Esophagus (tissue), 2 donors: Measurements from ENCODE around the gene TPO. TPM values are rescaled to one million over a fixed set of nuclear protein-coding genes. Genes with fewer than 3 reads are reported as not detected.
"Not testable (repeated sequence)": the region's sequence is repeated elsewhere in the genome, so short reads cannot be mapped to it uniquely, and the experiment has no call there.

ENCODE experiments used
- H3K27ac ChIP-seq, 2 donors: one replicate each; pipeline ENCODE4 v1.5.1; 2013; ENCODE audit warnings: low read depth in 2 of 2, mild to moderate bottlenecking in 2 of 2, inconsistent platforms in 1 of 2, low read length in 1 of 2, moderate library complexity in 1 of 2
- H3K27me3 ChIP-seq, 2 donors: one replicate each; pipeline ENCODE4 v1.6.1; 2013; ENCODE audit warnings: low read length in 2 of 2, control low read depth in 1 of 2, mild to moderate bottlenecking in 1 of 2; ENCODE audit not compliant: insufficient read depth in 2 of 2, control insufficient read depth in 1 of 2
- H3K36me3 ChIP-seq, 2 donors: one replicate each; pipeline ENCODE4 v1.6.1; 2013; ENCODE audit warnings: low read length in 1 of 2; ENCODE audit not compliant: control insufficient read depth in 2 of 2, insufficient read depth in 2 of 2
- H3K4me1 ChIP-seq, 2 donors: one replicate each; pipeline ENCODE4 v1.6.1; 2013; ENCODE audit warnings: low read length in 1 of 2; ENCODE audit not compliant: control insufficient read depth in 2 of 2, insufficient read depth in 2 of 2
- H3K4me3 ChIP-seq, 2 donors: one replicate each; pipeline ENCODE4 v1.5.1; 2013; ENCODE audit warnings: low read length in 2 of 2, mild to moderate bottlenecking in 2 of 2, low read depth in 1 of 2, moderate library complexity in 1 of 2
- H3K9me3 ChIP-seq, 2 donors: one replicate each; pipeline ENCODE4 v1.6.1; 2013; ENCODE audit warnings: mild to moderate bottlenecking in 2 of 2, low read depth in 1 of 2, low read length in 1 of 2, moderate library complexity in 1 of 2; ENCODE audit not compliant: control insufficient read depth in 2 of 2, insufficient read depth in 1 of 2
- WGBS, 2 donors: extraction: QIAGEN DNeasy Blood & Tissue Kit; methylation state at CpG; one replicate each; pipeline ENCODE4 v1.1.7; 2013; 5-methylcytosine and 5-hydroxymethylcytosine counted together
- polyA plus RNA-seq, 2 donors: library from polyadenylated mRNA; stranded (reverse); fragments of 200-250 nt; gene quantifications; one replicate each; pipeline ENCODE4 v1.2.3, GENCODE V29; 2013
- donor health status: healthy with polysubstance abuse.
- donor health status: Bipolar disorder and iron deficiency.

TPO gene
- polyA plus RNA-seq, 2 donors, result 1.3 to 1.5 TPM

DNA sequence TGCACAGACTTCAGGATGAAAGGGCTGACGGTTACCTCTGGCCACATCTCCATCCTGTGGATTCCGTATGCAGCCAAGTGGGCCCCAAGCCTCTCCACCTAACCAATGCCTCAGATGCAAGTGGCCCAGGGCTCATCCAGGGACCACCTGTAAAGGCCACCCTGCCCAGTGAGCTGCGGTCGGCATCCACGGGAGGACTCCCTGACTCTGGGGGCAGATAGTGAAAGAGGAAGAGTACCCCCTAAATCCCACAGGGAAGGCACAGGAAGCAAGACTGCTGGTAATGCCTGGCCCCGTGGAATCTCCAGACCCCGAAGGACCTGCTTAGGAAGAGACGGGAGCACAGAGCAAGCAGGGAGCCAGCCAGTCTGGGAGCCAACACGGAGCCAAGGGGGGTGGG lies 11.2 kb upstream of the TPO start:
- Histone ChIP-seq H3K9me3 (peaks cover 0 to 2% of the 10 kb centered on the region in 2 donors), H3K27ac (no peak overlapping the region), H3K4me3 (no peak overlapping the region), H3K4me1 (no peaks in the 10 kb centered on the region), H3K36me3 (no peaks in the 10 kb centered on the region), H3K27me3 (no peaks in the 10 kb centered on the region)
- WGBS, 2 donors, result 85 to 90% methylated on average over 9 of the region's 9 CpGs

DNA sequence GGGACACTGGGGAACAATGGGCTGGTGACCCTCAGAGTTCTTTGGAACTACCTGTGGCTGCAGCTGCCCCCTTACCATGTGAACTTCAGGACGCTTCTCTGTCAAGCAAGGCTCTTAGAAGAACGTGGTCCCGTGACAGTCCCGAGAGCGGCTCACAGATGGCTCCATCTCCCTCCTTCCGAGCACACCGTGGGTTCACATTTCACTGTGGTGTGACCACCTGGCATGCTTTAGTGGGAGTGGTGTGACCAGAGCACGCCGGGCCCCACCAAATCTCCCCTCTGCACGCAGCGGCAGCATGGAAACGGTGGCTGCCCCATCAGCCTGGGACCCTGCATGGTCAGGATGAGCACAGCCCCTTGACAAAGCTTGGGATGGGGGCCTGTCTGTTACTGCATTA lies 9.7 kb upstream of the TPO start:
- H3K36me3 ChIP-seq, result no peaks in the 10 kb centered on the region

DNA sequence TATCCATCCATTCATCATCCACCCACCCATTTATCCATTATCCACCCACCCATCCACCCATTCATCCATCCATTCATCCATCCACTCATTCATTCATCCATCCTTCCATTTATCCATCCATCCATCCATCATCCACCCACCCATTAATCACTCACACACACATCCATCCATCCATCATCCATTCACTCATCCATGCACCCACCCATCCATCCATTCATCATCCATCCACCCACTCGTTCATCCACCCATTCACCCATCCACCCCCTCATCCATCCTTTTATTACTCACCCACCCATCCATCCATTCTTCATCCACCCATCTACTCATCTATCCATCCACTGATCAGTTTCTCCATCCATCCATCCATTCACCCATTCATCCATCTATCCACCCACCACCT lies 8.1 kb upstream of the TPO start:
- Histone ChIP-seq H3K27me3 (no peaks in the 10 kb centered on the region), H3K27ac (no peak overlapping the region), H3K36me3 (no peaks in the 10 kb centered on the region), H3K9me3 (peaks cover 0 to 2% of the 10 kb centered on the region in 2 donors), H3K4me1 (no peaks in the 10 kb centered on the region), H3K4me3 (no peak overlapping the region)
- 67 to 83% methylated on average over 1 of the region's 1 CpG for WGBS, 2 donors

More for the DNA sequence above, 9.7 kb upstream of the TPO start:
- no peaks in the 10 kb centered on the region for H3K4me1 ChIP-seq
- no peaks in the 10 kb centered on the region for H3K27me3 ChIP-seq
- H3K4me3 ChIP-seq, result no peak overlapping the region
- WGBS, 2 donors, result 92 to 95% methylated on average over 12 of the region's 12 CpGs
- H3K9me3 ChIP-seq, result peaks cover 0 to 2% of the 10 kb centered on the region in 2 donors
- H3K27ac ChIP-seq, result no peak overlapping the region

DNA sequence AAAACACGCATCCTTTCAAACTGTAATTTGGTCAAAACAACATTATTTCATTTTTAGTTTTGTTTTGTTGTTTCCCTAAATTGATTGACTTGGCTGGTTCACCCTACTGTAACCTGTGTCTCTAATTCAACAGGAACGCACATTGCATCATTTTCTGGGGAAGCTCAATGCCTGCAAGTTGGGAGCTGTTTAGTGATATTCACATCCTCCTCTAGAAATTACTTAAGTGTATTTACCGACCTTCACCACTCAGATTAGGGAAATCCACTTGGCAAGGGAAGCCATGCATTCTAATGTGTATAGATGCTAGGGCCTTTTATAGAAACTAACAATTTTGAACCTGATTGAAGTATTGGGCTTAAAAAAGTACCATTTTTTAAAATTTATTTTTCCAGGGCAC lies 7.3 kb upstream of the TPO start:
- H3K9me3 ChIP-seq, result peaks cover 0 to 2% of the 10 kb centered on the region in 2 donors
- no peaks in the 10 kb centered on the region for H3K36me3 ChIP-seq
- WGBS, 2 donors, result 46 to 53% methylated on average over 3 of the region's 3 CpGs
- no peaks in the 10 kb centered on the region for H3K27me3 ChIP-seq
- no peak overlapping the region for H3K4me3 ChIP-seq
- no peaks in the 10 kb centered on the region for H3K4me1 ChIP-seq
- no peak overlapping the region for H3K27ac ChIP-seq

DNA sequence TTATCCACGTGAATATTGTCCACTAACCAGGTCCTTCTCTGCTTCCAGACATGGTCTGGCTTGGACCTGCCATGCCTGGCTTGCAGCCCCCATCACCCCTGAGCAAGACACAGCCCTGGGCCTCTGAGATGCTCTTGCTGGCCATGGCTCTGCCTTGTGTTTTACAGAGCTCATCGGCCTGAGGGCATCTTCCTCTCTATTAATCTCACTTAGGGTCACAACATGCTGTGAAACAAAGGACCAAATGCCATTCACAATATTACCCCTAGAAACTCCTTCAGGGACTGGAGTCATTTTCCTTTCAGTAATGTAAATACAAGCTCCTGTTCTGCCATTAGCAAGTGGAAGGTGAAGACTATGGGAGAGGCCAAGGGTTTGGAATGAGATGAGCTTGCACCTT lies 6.8 kb upstream of the TPO start:
- WGBS, 2 donors, result 69 to 74% methylated on average over 2 of the region's 2 CpGs
- no peaks in the 10 kb centered on the region for H3K36me3 ChIP-seq
- H3K27ac ChIP-seq, result no peak overlapping the region
- no peaks in the 10 kb centered on the region for H3K27me3 ChIP-seq
- H3K9me3 ChIP-seq, result peaks cover 0 to 2% of the 10 kb centered on the region in 2 donors
- no peaks in the 10 kb centered on the region for H3K4me1 ChIP-seq
- H3K4me3 ChIP-seq, result no peak overlapping the region

DNA sequence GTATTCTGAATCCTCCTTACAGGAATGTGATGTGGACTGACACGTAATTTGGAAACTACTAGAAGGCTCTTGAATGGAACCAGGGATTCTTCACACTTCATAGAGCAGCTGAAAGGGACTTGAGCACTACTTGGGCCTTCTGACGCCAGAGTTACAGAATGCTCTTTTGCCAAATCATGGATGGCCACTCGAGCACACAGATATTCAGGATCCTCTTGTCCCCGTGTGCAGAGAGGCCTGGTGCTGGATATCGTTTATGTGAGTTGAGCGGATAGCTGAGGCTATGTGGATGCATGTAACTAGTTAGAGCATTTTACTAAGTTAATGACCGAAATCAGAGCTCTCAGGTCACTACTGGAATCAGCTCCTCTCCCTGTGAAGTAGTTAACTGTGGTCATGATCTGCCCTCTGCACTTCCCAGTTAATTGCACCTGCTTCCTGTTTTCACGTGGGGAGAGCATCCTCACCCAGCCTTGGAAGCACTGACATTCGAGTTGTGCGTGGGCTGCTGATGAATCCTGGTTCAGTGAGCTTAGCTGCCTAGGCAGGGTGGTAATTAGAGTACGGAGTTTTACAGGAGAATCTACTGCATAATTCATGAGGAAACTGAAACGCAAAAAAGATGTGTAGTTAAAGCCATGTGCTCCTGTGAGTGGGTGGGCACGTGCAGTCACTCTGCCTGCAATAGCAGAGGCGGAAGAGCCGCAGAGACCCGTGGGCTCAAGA lies 5.2 kb upstream of the TPO start:
- 80% methylated on average over 16 of the region's 16 CpGs for WGBS, 2 donors

DNA sequence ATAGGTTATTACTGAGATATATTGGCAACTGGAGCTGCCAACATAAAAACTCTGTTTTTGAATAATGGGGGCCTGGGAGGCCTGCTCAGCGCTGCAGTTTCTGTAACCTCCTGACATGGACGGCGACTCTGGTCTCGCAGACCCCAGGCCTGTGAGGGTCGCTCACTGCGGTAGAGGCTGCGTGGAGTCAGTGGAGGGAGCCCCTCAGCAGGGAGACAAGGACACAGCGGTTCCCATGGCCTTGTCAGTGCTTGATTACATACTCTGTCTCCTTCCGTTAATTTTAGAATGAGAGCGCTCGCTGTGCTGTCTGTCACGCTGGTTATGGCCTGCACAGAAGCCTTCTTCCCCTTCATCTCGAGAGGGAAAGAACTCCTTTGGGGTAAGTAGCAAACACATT lies 858 bp downstream of the TPO start:
- Histone ChIP-seq H3K4me1 (no peaks in the 10 kb centered on the region), H3K36me3 (no peaks in the 10 kb centered on the region), H3K9me3 (no peaks in the 10 kb centered on the region), H3K4me3 (no peak overlapping the region), H3K27ac (no peak overlapping the region), H3K27me3 (no peaks in the 10 kb centered on the region)
- 82 to 89% methylated on average over 13 of the region's 13 CpGs for WGBS, 2 donors

More for the DNA sequence above, 5.2 kb upstream of the TPO start:
- Histone ChIP-seq H3K27me3 (no peaks in the 10 kb centered on the region), H3K9me3 (peaks cover 0 to under 1% of the 10 kb centered on the region in 2 donors), H3K4me3 (no peak overlapping the region), H3K4me1 (no peaks in the 10 kb centered on the region), H3K27ac (no peak overlapping the region), H3K36me3 (no peaks in the 10 kb centered on the region)

DNA sequence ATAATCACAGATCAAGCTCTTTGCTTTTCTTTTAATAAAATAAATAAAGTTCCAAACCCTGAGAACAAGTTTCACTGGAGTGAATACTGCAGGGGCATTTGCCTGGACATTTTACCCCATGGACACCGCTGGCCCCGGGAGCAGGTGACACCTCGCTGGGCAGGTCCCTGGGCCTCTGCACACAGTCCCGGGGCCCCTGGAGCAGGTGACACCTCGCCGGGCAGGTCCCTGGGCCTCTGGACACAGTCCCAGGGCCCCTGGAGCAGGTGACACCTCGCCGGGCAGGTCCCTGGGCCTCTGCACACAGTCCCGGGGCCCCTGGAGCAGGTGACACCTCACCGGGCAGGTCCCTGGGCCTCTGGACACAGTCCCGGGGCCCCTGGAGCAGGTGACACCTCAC lies 1.6 kb downstream of the TPO start:
- not testable (repeated sequence) for H3K36me3 ChIP-seq, H3K9me3 ChIP-seq, H3K27ac ChIP-seq, H3K27me3 ChIP-seq, H3K4me1 ChIP-seq, H3K4me3 ChIP-seq
- 77 to 80% methylated on average over 11 of the region's 11 CpGs for WGBS, 2 donors

DNA sequence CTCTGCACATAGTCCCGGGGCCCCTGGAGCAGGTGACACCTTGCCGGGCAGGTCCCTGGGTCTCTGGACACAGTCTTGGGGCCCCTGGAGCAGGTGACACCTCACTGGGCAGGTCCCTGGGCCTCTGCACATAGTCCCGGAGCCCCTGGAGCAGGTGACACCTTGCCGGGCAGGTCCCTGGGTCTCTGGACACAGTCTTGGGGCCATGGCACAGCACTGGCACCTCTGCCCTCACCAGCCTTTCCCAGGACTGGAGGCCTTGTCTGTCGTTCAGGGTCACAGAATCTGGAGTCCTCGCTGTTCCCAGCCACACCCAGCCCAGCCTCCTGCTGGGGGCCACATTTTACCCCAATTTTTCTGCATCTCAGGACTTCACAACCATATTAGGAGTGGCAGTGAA lies 2.2 kb downstream of the TPO start:
- Histone ChIP-seq H3K4me1 (no peaks in the 10 kb centered on the region), H3K27ac (no peak overlapping the region), H3K36me3 (no peaks in the 10 kb centered on the region), H3K4me3 (no peak overlapping the region), H3K9me3 (no peaks in the 10 kb centered on the region), H3K27me3 (no peaks in the 10 kb centered on the region)
- 72 to 86% methylated on average over 4 to 6 of the region's 6 CpGs for WGBS, 2 donors

DNA sequence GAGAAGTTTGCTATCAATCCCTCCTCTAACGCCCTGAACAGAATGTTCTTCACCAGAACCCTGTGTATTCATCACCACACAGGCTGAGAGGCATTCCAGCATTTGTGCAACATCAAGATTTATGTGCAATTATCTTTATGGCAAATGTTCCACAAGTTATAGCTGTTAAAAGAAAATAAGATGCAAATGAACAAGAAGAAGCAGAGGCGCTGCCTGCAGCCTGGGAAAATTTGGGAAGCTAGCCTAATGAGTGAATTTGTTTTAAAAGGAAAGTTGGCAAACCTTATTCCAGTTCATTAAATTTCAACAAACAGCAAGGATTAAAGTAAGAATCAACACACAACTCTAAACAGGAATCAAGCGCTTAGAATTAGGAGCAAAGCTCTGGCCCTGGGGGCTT lies 5.3 kb downstream of the TPO start:
- no peak overlapping the region for H3K27ac ChIP-seq
- H3K4me1 ChIP-seq, result peaks cover 0 to 2% of the 10 kb centered on the region in 2 donors
- H3K36me3 ChIP-seq, result no peaks in the 10 kb centered on the region
- no peak overlapping the region for H3K4me3 ChIP-seq
- H3K9me3 ChIP-seq, result no peaks in the 10 kb centered on the region
- no peaks in the 10 kb centered on the region for H3K27me3 ChIP-seq
- 49 to 64% methylated on average over 3 of the region's 3 CpGs for WGBS, 2 donors
